ENCODE measurements around the gene B3GNT3.
"Not testable (repeated sequence)": the region's sequence is repeated elsewhere in the genome, so short reads cannot be mapped to it uniquely, and the experiment has no call there.

B3GNT3 gene

GRCh38 chr19:17798599-17798998 is 3.7 kb downstream of the B3GNT3 start:
- DNase-seq = not testable (repeated sequence)

- DNase-seq = no peak
These were observed 7.4 kb downstream of the B3GNT3 start for GRCh38 chr19:17802137-17802858.

GRCh38 chr19:17803264-17803896 is 8.4 kb downstream of the B3GNT3 start:
- no peak for DNase-seq

- no peak for DNase-seq
These were observed 10.5 kb downstream of the B3GNT3 start for GRCh38 chr19:17805427-17805826.

GRCh38 chr19:17806945-17807344 is 12.0 kb downstream of the B3GNT3 start:
- no peak for DNase-seq

- DNase-seq = no peak
These were observed 12.9 kb downstream of the B3GNT3 start for GRCh38 chr19:17807731-17808316.

- DNase-seq = no peak
These were observed 16.2 kb downstream of the B3GNT3 start for GRCh38 chr19:17811103-17811502.

GRCh38 chr19:17811681-17812080 is 16.7 kb downstream of the B3GNT3 start:
- no peak for DNase-seq

GRCh38 chr19:17812099-17812498 is 17.2 kb downstream of the B3GNT3 start:
- DNase-seq = no peak

GRCh38 chr19:17817668-17818363 is 22.9 kb downstream of the B3GNT3 start:
- DNase-seq = no peak

GRCh38 chr19:17821190-17821589 is 26.3 kb downstream of the B3GNT3 start, which contains the start of gene INSL3:
TSS of gene INSL3 (minus strand) at chr19:17821519. CDS start at chr19:17821506, 13 bp downstream.
- DNase-seq = no peak

- DNase-seq = no peak
These were observed 29.4 kb downstream of the B3GNT3 start for GRCh38 chr19:17824339-17824738.

GRCh38 chr19:17826508-17827056 is 31.6 kb downstream of the B3GNT3 start:
- no peak for DNase-seq

GRCh38 chr19:17829855-17830566 is 35.1 kb downstream of the B3GNT3 start:
- no peak for DNase-seq

- DNase-seq = no peak
These were observed 35.9 kb downstream of the B3GNT3 start for GRCh38 chr19:17830567-17831418.

- DNase-seq = no peak
These were observed 36.5 kb downstream of the B3GNT3 start for GRCh38 chr19:17831419-17831888.

- no peak for DNase-seq
These were observed 37.7 kb downstream of the B3GNT3 start for GRCh38 chr19:17832443-17833208.

- no peak for DNase-seq
These were observed 39.6 kb downstream of the B3GNT3 start for GRCh38 chr19:17834350-17835181.

- no peak for DNase-seq
These were observed 40.5 kb downstream of the B3GNT3 start for GRCh38 chr19:17835182-17836006.

Measured in NCI-H2081 treated with DMSO at 0.1 percent for 48 hours (cell line).